Jurkat, Clone E6-1 (cell line): Measurements from ENCODE around the gene GPNMB.

ENCODE experiments used
- DNase-seq: peaks from one replicate; pipeline ENCODE4 v3.0.0-alpha.2; 2011; ENCODE audit warnings: low read depth, low spot score
- H3K4me3 ChIP-seq: 2 replicates; pipeline ENCODE4 v1.5.1; 2011; ENCODE audit warnings: mild to moderate bottlenecking, low read length, control low read depth, moderate library complexity

The GPNMB gene

GRCh38 chr7:23264916-23265458 is 18.4 kb downstream of the GPNMB start:
- DNase-seq = no peak

GRCh38 chr7:23266918-23267317 is 20.3 kb downstream of the GPNMB start:
- DNase-seq = no peak
- H3K4me3 ChIP-seq = no peak overlapping the region

More at GRCh38 chr7:23264916-23265458, 18.4 kb downstream of the GPNMB start:
- H3K4me3 ChIP-seq = no peak overlapping the region

- no peak overlapping the region for H3K4me3 ChIP-seq
- no peak for DNase-seq
These were observed 20.8 kb downstream of the GPNMB start for GRCh38 chr7:23267357-23267756.

GRCh38 chr7:23268167-23268566 is 21.6 kb downstream of the GPNMB start:
- H3K4me3 ChIP-seq = no peak overlapping the region
- no peak for DNase-seq

GRCh38 chr7:23268746-23269145 is 22.2 kb downstream of the GPNMB start:
- H3K4me3 ChIP-seq = no peak overlapping the region
- no peak for DNase-seq

- H3K4me3 ChIP-seq = no peak overlapping the region
- no peak for DNase-seq
These were observed 25.7 kb downstream of the GPNMB start for GRCh38 chr7:23272275-23272674.

GRCh38 chr7:23273141-23273599 is 26.6 kb downstream of the GPNMB start:
- peak; percentile 89 for DNase-seq
- H3K4me3 ChIP-seq = peak overlapping the region; percentile 52

- H3K4me3 ChIP-seq = no peak overlapping the region
- no peak for DNase-seq
These were observed 29.3 kb downstream of the GPNMB start for GRCh38 chr7:23275912-23276311.

GRCh38 chr7:23276376-23276775 is 29.8 kb downstream of the GPNMB start:
- DNase-seq = peak; percentile 78
- no peak overlapping the region for H3K4me3 ChIP-seq

- no peak overlapping the region for H3K4me3 ChIP-seq
- DNase-seq = no peak
These were observed 30.4 kb downstream of the GPNMB start for GRCh38 chr7:23276947-23277346.

GRCh38 chr7:23277359-23277989 is 30.9 kb downstream of the GPNMB start:
- peak; percentile 76 for DNase-seq
- no peak overlapping the region for H3K4me3 ChIP-seq

GRCh38 chr7:23279819-23280525 is 33.4 kb downstream of the GPNMB start:
- no peak overlapping the region for H3K4me3 ChIP-seq
- no peak for DNase-seq

- H3K4me3 ChIP-seq = no peak overlapping the region
- no peak for DNase-seq
These were observed 36.5 kb downstream of the GPNMB start for GRCh38 chr7:23283086-23283485.

GRCh38 chr7:23284871-23285270 is 38.3 kb downstream of the GPNMB start:
- no peak overlapping the region for H3K4me3 ChIP-seq
- no peak for DNase-seq

- no peak overlapping the region for H3K4me3 ChIP-seq
- no peak for DNase-seq
These were observed 39.4 kb downstream of the GPNMB start for GRCh38 chr7:23285657-23286646.

GRCh38 chr7:23287612-23288011 is 41.0 kb downstream of the GPNMB start:
- no peak overlapping the region for H3K4me3 ChIP-seq
- DNase-seq = peak; percentile 62

GRCh38 chr7:23290993-23291392 is 44.4 kb downstream of the GPNMB start:
- no peak for DNase-seq
- H3K4me3 ChIP-seq = no peak overlapping the region

GRCh38 chr7:23291957-23292560 is 45.5 kb downstream of the GPNMB start:
- no peak overlapping the region for H3K4me3 ChIP-seq
- DNase-seq = no peak

- no peak overlapping the region for H3K4me3 ChIP-seq
These were observed 46.0 kb downstream of the GPNMB start for GRCh38 chr7:23292623-23293022.

More at GRCh38 chr7:23292623-23293022, 46.0 kb downstream of the GPNMB start:
- no peak for DNase-seq
